MCF 10A (cell line): ENCODE data around the gene KLHDC7B. TPM values are rescaled to one million over a fixed set of nuclear protein-coding genes. Genes with fewer than 3 reads are reported as not detected.

Source experiments
- BruUV-seq: library from RNA; stranded (reverse); fragments of 400-500 nt; replicated peaks from 2 replicates; lab custom pipeline; 2021; lab: Mats Ljungman, UMichigan
- CTCF ChIA-PET: fragments of 300-600 bp; sonication (Branson Sonifier 250); formaldehyde crosslinking; extraction: SDS; loops from one replicate; lab custom pipeline; 2021; ENCODE audit warnings: antibody characterized with exemption, inconsistent platforms; lab: Yijun Ruan, JAX
- POLR2A ChIA-PET: fragments of 300-600, 350-650 bp; sonication (Branson Sonifier 250); formaldehyde crosslinking; extraction: SDS; loops from one replicate; lab custom pipeline; 2020; ENCODE audit warnings: antibody characterized with exemption, inconsistent platforms; lab: Yijun Ruan, JAX
- DNase-seq: peaks from one replicate; pipeline ENCODE4 v3.0.0-alpha.2; 2018; ENCODE audit not compliant: unreplicated experiment
- H3K27ac Mint-ChIP-seq: one replicate; pipeline ENCODE4 v1.8.0; 2022; ENCODE audit warnings: mild to moderate bottlenecking, low read depth, mixed read lengths; ENCODE audit not compliant: unreplicated experiment
- H3K27me3 Mint-ChIP-seq: one replicate; pipeline ENCODE4 v1.8.0; 2022; ENCODE audit warnings: mixed read lengths; ENCODE audit not compliant: insufficient read depth, unreplicated experiment
- H3K36me3 Mint-ChIP-seq: one replicate; pipeline ENCODE4 v1.8.0; 2022; ENCODE audit warnings: mild to moderate bottlenecking, moderate library complexity, mixed read lengths; ENCODE audit not compliant: insufficient read depth, unreplicated experiment
- H3K4me1 Mint-ChIP-seq: one replicate; pipeline ENCODE4 v1.8.0; 2022; ENCODE audit warnings: mixed read lengths; ENCODE audit not compliant: insufficient read depth, unreplicated experiment
- H3K4me3 Mint-ChIP-seq: one replicate; pipeline ENCODE4 v1.8.0; 2022; ENCODE audit warnings: mild to moderate bottlenecking, moderate library complexity, mixed read lengths; ENCODE audit not compliant: unreplicated experiment
- H3K9me3 Mint-ChIP-seq: one replicate; pipeline ENCODE4 v1.8.0; 2022; ENCODE audit warnings: mixed read lengths; ENCODE audit not compliant: unreplicated experiment
- CTCF ChIP-seq: fragments of 200-600 bp; IDR thresholded peaks from one replicate; pipeline ENCODE4 v1.8.0; 2022; ENCODE audit warnings: antibody characterized with exemption, mild to moderate bottlenecking; ENCODE audit not compliant: unreplicated experiment
- intact Hi-C: fragments of 100-400 bp; cut with micrococcal nuclease; formaldehyde crosslinking; loops from 2 replicates; pipeline ENCODE4 v1.14.1; 2022
- total RNA-seq: library from RNA; stranded (reverse); gene quantifications from 2 replicates; pipeline ENCODE4 v1.2.3, GENCODE V29; 2022

KLHDC7B gene
- total RNA-seq, 1 experiment from 2014 or later, result 0.98 TPM

GRCh38 chr22:50550395-50550794, 4.7 kb downstream of the KLHDC7B start:
- no peaks in the 10 kb centered on the region for H3K36me3 Mint-ChIP-seq
- H3K27me3 Mint-ChIP-seq, result no peaks in the 10 kb centered on the region
- no TSS peak for BruUV-seq
- CTCF ChIA-PET, result interaction anchor here (0.6 to 2.4 kb wide), 4 partner anchors 11 to 141 kb away, joined by 3 to 14 read pairs (median 5); partner anchors contain the start of gene SYCE3
- intact Hi-C loops, result no loop called here
- DNase-seq, result no peak
- TF ChIP-seq CTCF, result no peak
- no peak overlapping the region for H3K27ac Mint-ChIP-seq
- POLR2A ChIA-PET, result interaction anchor here (0.6 to 1.3 kb wide), 4 partner anchors 9 to 470 kb away, joined by 3 to 5 read pairs (median 3); no protein-coding TSS in a partner anchor
- no peak overlapping the region for H3K4me3 Mint-ChIP-seq
- no peaks in the 10 kb centered on the region for H3K4me1 Mint-ChIP-seq
- H3K9me3 Mint-ChIP-seq, result no peaks in the 10 kb centered on the region

- H3K4me1 Mint-ChIP-seq, result no peaks in the 10 kb centered on the region
- intact Hi-C loops, result no loop called here
- no peaks in the 10 kb centered on the region for H3K27me3 Mint-ChIP-seq
- no peak for TF ChIP-seq CTCF
- no peak for DNase-seq
- ChIA-PET CTCF (interaction anchor here (0.6 to 2.4 kb wide), 3 partner anchors 12 to 95 kb away, joined by 3 to 14 read pairs (median 5); partner anchors contain the start of gene SYCE3), POLR2A (interaction anchor here (1.0 to 1.3 kb wide), 2 partner anchors 9 to 26 kb away, joined by 3 read pairs; partner anchors contain the start of gene SCO2)
- no peak overlapping the region for H3K4me3 Mint-ChIP-seq
- BruUV-seq, result no TSS peak
- H3K9me3 Mint-ChIP-seq, result no peaks in the 10 kb centered on the region
- no peak overlapping the region for H3K27ac Mint-ChIP-seq
- H3K36me3 Mint-ChIP-seq, result no peaks in the 10 kb centered on the region
Observed at GRCh38 chr22:50551160-50551752, 5.6 kb downstream of the KLHDC7B start.

- TF ChIP-seq CTCF, result no peak
- no TSS peak for BruUV-seq
- Mint-ChIP-seq H3K36me3 (no peaks in the 10 kb centered on the region), H3K9me3 (no peaks in the 10 kb centered on the region), H3K27ac (no peak overlapping the region), H3K27me3 (no peaks in the 10 kb centered on the region), H3K4me3 (no peak overlapping the region), H3K4me1 (no peaks in the 10 kb centered on the region)
- ChIA-PET POLR2A (interaction anchor here (1.2 kb wide), 1 partner anchor 13 kb away, joined by 3 read pairs; no protein-coding TSS in a partner anchor), CTCF (interaction anchor here (0.8 kb wide), 1 partner anchor 10 kb away, joined by 3 read pairs; no protein-coding TSS in a partner anchor)
- intact Hi-C loops, result no loop called here
- no peak for DNase-seq
Observed at GRCh38 chr22:50553310-50553709, 7.6 kb downstream of the KLHDC7B start.

GRCh38 chr22:50556703-50557102, 11.0 kb downstream of the KLHDC7B start:
- no peak for TF ChIP-seq CTCF
- Mint-ChIP-seq H3K9me3 (no peaks in the 10 kb centered on the region), H3K4me3 (no peak overlapping the region), H3K4me1 (peaks cover 14% of the 10 kb centered on the region), H3K27ac (no peak overlapping the region), H3K36me3 (no peaks in the 10 kb centered on the region), H3K27me3 (no peaks in the 10 kb centered on the region)
- ChIA-PET POLR2A (interaction anchor here (0.9 to 1.5 kb wide), 2 partner anchors 17 to 31 kb away, joined by 7 to 13 read pairs; partner anchors contain the start of gene SCO2), CTCF (interaction anchor here (1.0 kb wide), 2 partner anchors 9 to 67 kb away, joined by 3 to 4 read pairs; no protein-coding TSS in a partner anchor)
- no TSS peak for BruUV-seq
- no peak for DNase-seq
- intact Hi-C loops, result no loop called here
